HepG2 (cell line): Measurements from ENCODE around the gene CD37. TPM values are rescaled to one million over a fixed set of nuclear protein-coding genes. Genes with fewer than 3 reads are reported as not detected.

Experiments
- ELF1 ChIP-seq: sonication (generic); formaldehyde crosslinking; IDR thresholded peaks from 2 replicates; pipeline ENCODE4 v1.4.0; 2020; ENCODE audit warnings: missing genetic modification reagents
- FOSL2 ChIP-seq: sonication (generic); formaldehyde crosslinking; IDR thresholded peaks from 2 replicates; pipeline ENCODE4 v1.4.0; 2020; ENCODE audit warnings: missing genetic modification reagents
- MED1 ChIP-seq: sonication (generic); formaldehyde crosslinking; IDR thresholded peaks from 2 replicates; pipeline ENCODE4 v1.4.0; 2020; ENCODE audit warnings: missing genetic modification reagents
- MED13 ChIP-seq: sonication (generic); formaldehyde crosslinking; IDR thresholded peaks from 2 replicates; pipeline ENCODE4 v1.5.0; 2020; ENCODE audit warnings: missing genetic modification reagents
- MXI1 ChIP-seq: IDR thresholded peaks from 3 replicates; pipeline ENCODE4 v1.6.1; 2012; ENCODE audit warnings: low read depth, low read length, inconsistent platforms, borderline replicate concordance
- MYC ChIP-seq: sonication (generic); formaldehyde crosslinking; IDR thresholded peaks from 2 replicates; pipeline ENCODE4 v1.9.0; 2021; ENCODE audit warnings: missing genetic modification reagents, borderline replicate concordance
- NCOA5 ChIP-seq: sonication (generic); formaldehyde crosslinking; IDR thresholded peaks from 2 replicates; pipeline ENCODE4 v1.4.0; 2020; ENCODE audit warnings: missing genetic modification reagents
- RBAK ChIP-seq: sonication (generic); formaldehyde crosslinking; IDR thresholded peaks from 2 replicates; pipeline ENCODE4 v1.5.1; 2020; ENCODE audit warnings: mild to moderate bottlenecking, missing genetic modification reagents
- SALL1 ChIP-seq: sonication (generic); formaldehyde crosslinking; IDR thresholded peaks from 2 replicates; pipeline ENCODE4 v1.8.0; 2022; ENCODE audit warnings: mild to moderate bottlenecking, missing genetic modification reagents
- SMAD3 ChIP-seq: sonication (generic); formaldehyde crosslinking; IDR thresholded peaks from 2 replicates; pipeline ENCODE4 v1.4.0; 2020; ENCODE audit warnings: missing genetic modification reagents
- SMARCC2 ChIP-seq: fragments of 450-650 bp; IDR thresholded peaks from 2 replicates; pipeline ENCODE4 v1.6.1; 2017; ENCODE audit warnings: antibody characterized with exemption, mild to moderate bottlenecking
- TCF12 ChIP-seq, 2 experiments: fragments of 450-650 bp in 1 of 2; sonication (generic) in 1 of 2; formaldehyde crosslinking in 1 of 2; IDR thresholded peaks; 2 replicates each; pipeline versions ENCODE4 v1.6.1 to v1.8.0; 2017 to 2022; ENCODE audit warnings: antibody characterized with exemption in 1 of 2, mild to moderate bottlenecking in 1 of 2, missing genetic modification reagents in 1 of 2, moderate library complexity in 1 of 2
- ZNF230 ChIP-seq: sonication (generic); formaldehyde crosslinking; IDR thresholded peaks from 2 replicates; pipeline ENCODE4 v1.4.0; 2020; ENCODE audit warnings: mild to moderate bottlenecking, missing genetic modification reagents
- ZNF598 ChIP-seq: sonication (generic); formaldehyde crosslinking; IDR thresholded peaks from 2 replicates; pipeline ENCODE4 v1.5.1; 2020; ENCODE audit warnings: mild to moderate bottlenecking, missing genetic modification reagents, borderline replicate concordance
- ZNF775 ChIP-seq: sonication (generic); formaldehyde crosslinking; IDR thresholded peaks from 2 replicates; pipeline ENCODE4 v1.4.0; 2020; ENCODE audit warnings: missing genetic modification reagents, mild to moderate bottlenecking, moderate library complexity, borderline replicate concordance
- polyA plus RNA-seq, 8 experiments: library from polyadenylated mRNA; depleted of rRNA in 3 of 8; stranded (reverse) in 7 of 8; unstranded in 1 of 8; fragments of >200 nt; fragmentation: Illumina TruSeq in 4 of 8; extraction: Trizol in 4 of 8; gene quantifications; 2 replicates each; pipeline versions ENCODE4 v1.2.1 to v1.2.3, GENCODE V29; 2011 to 2016; ENCODE audit warnings: low read depth in 4 of 8, missing spikeins in 1 of 8, mixed read lengths in 1 of 8; ENCODE audit not compliant: insufficient read depth in 1 of 8
- total RNA-seq, 5 experiments: library from RNA; depleted of rRNA; stranded (reverse); fragments of >200 nt; fragmentation: Illumina TruSeq; extraction: Trizol; gene quantifications; 2 replicates each; pipeline ENCODE4 v1.2.3, GENCODE V29; 2016; ENCODE audit warnings: low read depth in 1 of 5
- TF ChIP-seq, protein P1 (sequence below): IDR thresholded peaks from 2 replicates; pipeline ENCODE4 v1.4.0; 2020; ENCODE audit warnings: mild to moderate bottlenecking, missing genetic modification reagents

Gene CD37
- total and polyA plus RNA-seq, 2 of the 13 experiments (the other 11 are each of a cell fraction or from before 2014, with no cell fraction given): not detected

DNA sequence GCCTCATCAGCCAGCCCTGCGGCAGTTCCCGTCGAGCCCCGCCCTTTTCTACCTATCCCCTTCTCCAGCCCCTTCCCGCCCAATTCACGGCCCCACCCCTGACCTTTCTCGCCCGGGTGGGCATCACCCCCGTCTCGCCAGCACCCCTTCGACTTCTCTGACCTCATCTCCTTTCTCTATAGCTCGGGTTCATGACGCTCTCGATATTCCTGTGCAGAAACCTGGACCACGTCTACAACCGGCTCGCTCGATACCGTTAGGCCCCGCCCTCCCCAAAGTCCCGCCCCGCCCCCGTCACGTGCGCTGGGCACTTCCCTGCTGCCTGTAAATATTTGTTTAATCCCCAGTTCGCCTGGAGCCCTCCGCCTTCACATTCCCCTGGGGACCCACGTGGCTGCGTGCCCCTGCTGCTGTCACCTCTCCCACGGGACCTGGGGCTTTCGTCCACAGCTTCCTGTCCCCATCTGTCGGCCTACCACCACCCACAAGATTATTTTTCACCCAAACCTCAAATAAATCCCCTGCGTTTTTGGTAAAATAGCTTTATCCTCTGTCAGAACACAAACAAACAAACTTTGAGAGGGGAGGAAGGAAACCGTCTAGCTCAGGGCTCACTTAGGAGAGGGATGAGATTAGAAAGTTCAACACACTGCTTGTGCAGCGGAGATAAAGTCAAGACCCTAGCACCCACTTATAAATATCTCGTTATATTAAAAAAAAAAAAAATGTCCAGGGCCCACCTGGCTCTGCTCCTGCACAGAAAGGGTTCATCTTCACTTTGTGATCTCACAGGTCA lies 5.1 kb downstream of the CD37 start (continued):
- TF ChIP-seq, protein P1, sequence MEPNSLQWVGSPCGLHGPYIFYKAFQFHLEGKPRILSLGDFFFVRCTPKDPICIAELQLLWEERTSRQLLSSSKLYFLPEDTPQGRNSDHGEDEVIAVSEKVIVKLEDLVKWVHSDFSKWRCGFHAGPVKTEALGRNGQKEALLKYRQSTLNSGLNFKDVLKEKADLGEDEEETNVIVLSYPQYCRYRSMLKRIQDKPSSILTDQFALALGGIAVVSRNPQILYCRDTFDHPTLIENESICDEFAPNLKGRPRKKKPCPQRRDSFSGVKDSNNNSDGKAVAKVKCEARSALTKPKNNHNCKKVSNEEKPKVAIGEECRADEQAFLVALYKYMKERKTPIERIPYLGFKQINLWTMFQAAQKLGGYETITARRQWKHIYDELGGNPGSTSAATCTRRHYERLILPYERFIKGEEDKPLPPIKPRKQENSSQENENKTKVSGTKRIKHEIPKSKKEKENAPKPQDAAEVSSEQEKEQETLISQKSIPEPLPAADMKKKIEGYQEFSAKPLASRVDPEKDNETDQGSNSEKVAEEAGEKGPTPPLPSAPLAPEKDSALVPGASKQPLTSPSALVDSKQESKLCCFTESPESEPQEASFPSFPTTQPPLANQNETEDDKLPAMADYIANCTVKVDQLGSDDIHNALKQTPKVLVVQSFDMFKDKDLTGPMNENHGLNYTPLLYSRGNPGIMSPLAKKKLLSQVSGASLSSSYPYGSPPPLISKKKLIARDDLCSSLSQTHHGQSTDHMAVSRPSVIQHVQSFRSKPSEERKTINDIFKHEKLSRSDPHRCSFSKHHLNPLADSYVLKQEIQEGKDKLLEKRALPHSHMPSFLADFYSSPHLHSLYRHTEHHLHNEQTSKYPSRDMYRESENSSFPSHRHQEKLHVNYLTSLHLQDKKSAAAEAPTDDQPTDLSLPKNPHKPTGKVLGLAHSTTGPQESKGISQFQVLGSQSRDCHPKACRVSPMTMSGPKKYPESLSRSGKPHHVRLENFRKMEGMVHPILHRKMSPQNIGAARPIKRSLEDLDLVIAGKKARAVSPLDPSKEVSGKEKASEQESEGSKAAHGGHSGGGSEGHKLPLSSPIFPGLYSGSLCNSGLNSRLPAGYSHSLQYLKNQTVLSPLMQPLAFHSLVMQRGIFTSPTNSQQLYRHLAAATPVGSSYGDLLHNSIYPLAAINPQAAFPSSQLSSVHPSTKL (CRISPR knock-in tag): peak; percentile 28; the same call in 1 of the 2 replicates
- 0 out of 2 replicates have a peak, but pooled peaks have one; percentile 33 for TF ChIP-seq SMAD3
- TF ChIP-seq MED13 (CRISPR knock-in tag): no peak
- TF ChIP-seq SALL1 (CRISPR knock-in tag): peak; percentile 50; the same call in 1 of the 2 replicates
- no peak for TF ChIP-seq ELF1 (CRISPR knock-in tag)
- TF ChIP-seq NCOA5: no peak
- no peak for TF ChIP-seq SMARCC2
- TF ChIP-seq FOSL2 (CRISPR knock-in tag): 0 out of 2 replicates have a peak, but pooled peaks have one; percentile 13
- no peak for TF ChIP-seq ZNF775 (CRISPR knock-in tag)
- peak; percentile 92; the same call in 2 of the 3 replicates for TF ChIP-seq MXI1
- no peak for TF ChIP-seq ZNF230
- TF ChIP-seq TCF12 (IDR thresholded peaks at IDR 0.05): no peak
- no peak for TF ChIP-seq TCF12 (CRISPR knock-in tag; IDR thresholded peaks at IDR 0.05)
- peak; percentile 74 for TF ChIP-seq MYC (CRISPR knock-in tag)
- peak; percentile 49; the same call in 1 of the 2 replicates for TF ChIP-seq MED1
- no peak for TF ChIP-seq RBAK
- TF ChIP-seq ZNF598: no peak
